ENCODE data around the gene LMLN.

DNA sequence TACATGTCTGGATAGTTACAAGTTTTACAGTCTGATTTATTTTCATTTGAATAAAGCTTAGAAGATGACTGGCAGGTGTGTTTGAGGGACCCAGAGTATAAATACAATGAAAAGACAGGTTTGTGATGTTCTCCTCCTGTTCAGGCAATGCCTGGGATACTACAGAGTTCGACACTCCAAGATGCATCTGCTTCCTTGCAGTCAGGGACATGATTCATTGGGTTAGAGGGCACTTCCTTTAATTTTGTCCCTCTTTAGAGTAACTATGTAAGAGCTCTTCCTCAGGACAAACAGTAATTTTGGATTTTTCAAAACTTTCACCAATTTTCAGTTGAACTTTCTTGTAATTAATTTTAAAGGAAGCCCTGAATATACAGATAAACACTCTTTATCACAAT, 102.0 kb downstream of the LMLN start:
- no peak for TF ChIP-seq SUZ12 (IDR thresholded peaks at IDR 0.05; ENCODE audit: extremely low read depth, insufficient read depth, insufficient read length)
- no peak for TF ChIP-seq ZNF274 (IDR thresholded peaks at IDR 0.05; ENCODE audit: low read depth, low read length)
- no peak for TF ChIP-seq YY1 (IDR thresholded peaks at IDR 0.05; ENCODE audit: insufficient read depth, insufficient read length)
